Vagina (tissue), 2 donors: Measurements from ENCODE around the gene CLEC5A.

Experiments
- CTCF ChIP-seq, 3 experiments: fragments of 450-650 bp in 2 of 3; fragments of 200-600 bp in 1 of 3; sonication (generic) in 1 of 3; IDR thresholded peaks; one replicate each; pipeline ENCODE4 v1.5.1; 2017 to 2019; ENCODE audit warnings: antibody characterized with exemption in 3 of 3, mild to moderate bottlenecking in 2 of 3, moderate library complexity in 2 of 3
- POLR2A ChIP-seq, 2 donors: fragments of 450-650 bp; IDR thresholded peaks; one replicate each; pipeline ENCODE4 v1.6.1; 2017; ENCODE audit warnings: antibody characterized with exemption in 2 of 2, mild to moderate bottlenecking in 2 of 2, moderate library complexity in 2 of 2
- POLR2AphosphoS5 ChIP-seq, 2 donors: sonication (generic); formaldehyde crosslinking; IDR thresholded peaks; one replicate each; pipeline ENCODE4 v1.9.0; 2017; ENCODE audit warnings: antibody characterized with exemption in 2 of 2, mild to moderate bottlenecking in 2 of 2, low read depth in 1 of 2; ENCODE audit not compliant: insufficient read depth in 1 of 2

- TF ChIP-seq CTCF (IDR thresholded peaks at IDR 0.05) (no peak), POLR2A (IDR thresholded peaks at IDR 0.05) (no peak), POLR2AphosphoS5 (IDR thresholded peaks at IDR 0.05; ENCODE audit: insufficient read depth in 1 of 2, low read depth in 1 of 2) (no peak)
Observed at GRCh38 chr7:141976524-141977245, 29.9 kb upstream of the CLEC5A start.
